ENCODE results near the gene H2BK1.

Gene H2BK1

GRCh38 chr7:151245360-151246101 is 35.2 kb upstream of the H2BK1 start:
- DNase-seq (ENCODE audit: low read depth, low spot score) = no peak

DNA sequence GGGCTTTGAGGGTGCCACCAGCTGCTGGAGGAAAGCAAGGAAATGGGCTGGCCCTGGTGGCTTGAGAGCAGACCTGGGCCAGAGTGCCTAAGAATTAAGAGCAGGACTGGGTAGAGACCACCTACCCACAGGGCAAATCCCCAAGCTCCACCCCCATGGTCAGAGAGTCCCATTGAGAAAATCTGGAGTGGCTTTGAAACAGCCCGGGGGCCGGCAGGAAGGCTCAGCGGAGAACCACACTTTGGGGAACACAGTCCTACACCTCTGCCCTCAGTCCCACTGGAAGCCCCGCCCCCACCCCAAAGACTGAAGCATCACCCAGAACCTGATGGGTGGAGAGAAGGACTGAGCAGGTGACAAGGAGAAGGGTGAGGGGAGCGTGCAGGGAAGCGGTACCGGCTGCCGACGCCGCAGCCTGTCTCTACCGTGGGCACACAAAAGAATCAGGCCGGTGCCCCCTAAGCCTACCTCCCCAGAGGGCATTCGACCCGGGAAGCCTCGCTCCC is 34.6 kb upstream of the H2BK1 start:
- DNase-seq (ENCODE audit: low read depth, low spot score) = no peak

GRCh38 chr7:151244196-151244840 is 34.0 kb upstream of the H2BK1 start:
- no peak for DNase-seq (ENCODE audit: low read depth, low spot score)

GRCh38 chr7:151243408-151244195 is 33.3 kb upstream of the H2BK1 start:
- DNase-seq (ENCODE audit: low read depth, low spot score) = no peak

- no peak for DNase-seq (ENCODE audit: low read depth, low spot score)
Measured at GRCh38 chr7:151243045-151243349, 32.7 kb upstream of the H2BK1 start.

DNA sequence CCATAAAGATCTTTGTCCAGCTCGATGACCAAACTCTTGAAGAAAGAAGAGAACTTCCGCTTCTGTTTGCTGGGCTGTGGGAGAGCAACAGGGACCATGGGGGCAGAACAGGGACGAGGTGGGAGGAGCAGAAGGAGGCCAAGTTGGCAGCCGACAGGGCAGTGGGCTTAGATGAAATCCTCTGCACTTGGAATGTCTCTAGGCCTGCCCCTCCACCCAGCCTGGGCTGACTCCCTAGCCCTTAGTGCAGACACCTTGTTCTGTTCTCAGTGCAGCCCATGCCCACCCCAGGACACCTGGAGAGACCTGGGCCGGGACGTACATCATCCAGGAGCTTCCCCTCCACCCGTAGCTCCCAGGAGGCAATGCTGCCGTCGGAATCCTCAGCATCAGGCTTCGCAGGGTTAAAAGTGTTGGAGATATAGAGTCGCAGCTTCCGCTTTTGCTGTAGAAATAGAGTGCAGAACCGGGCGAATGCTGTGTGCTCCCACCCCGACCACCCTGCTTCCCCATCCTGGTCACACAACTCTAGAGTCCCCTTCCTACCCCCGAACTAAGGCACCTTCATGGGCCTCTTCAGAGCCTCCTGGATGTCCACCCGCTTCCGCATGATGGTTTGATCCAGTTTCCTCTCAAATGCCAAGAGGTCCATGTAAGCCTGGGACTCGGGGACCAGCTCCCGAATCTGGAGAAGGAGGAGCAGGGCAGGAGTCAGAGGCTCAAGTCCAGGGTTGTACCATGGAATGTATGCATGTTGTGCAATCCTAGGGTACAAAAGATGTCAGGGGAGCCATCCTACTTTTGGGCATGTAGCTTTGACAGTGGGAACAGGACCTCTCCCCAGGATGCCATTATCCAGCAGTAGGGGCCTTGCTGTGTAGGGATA is 32.1 kb upstream of the H2BK1 start:
- DNase-seq (ENCODE audit: low read depth, low spot score) = no peak

DNA sequence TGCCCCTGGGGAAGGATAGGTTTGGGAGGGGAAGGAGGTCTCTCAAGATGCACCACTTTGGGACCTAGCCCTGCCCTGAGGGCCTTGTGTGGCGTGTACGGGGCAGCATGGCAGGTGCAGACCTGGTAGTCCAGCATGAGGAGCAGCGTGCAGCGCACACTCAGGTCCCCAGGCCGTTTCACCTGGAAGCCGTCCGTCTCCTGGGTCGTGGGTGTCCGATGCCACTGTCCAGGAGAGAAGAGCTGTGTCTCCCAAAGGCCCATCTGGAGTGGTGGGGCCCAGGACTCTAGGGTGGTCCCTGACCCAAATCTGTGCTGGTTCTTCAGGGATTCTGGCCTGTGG is 31.4 kb upstream of the H2BK1 start:
- no peak for DNase-seq (ENCODE audit: low read depth, low spot score)

DNA sequence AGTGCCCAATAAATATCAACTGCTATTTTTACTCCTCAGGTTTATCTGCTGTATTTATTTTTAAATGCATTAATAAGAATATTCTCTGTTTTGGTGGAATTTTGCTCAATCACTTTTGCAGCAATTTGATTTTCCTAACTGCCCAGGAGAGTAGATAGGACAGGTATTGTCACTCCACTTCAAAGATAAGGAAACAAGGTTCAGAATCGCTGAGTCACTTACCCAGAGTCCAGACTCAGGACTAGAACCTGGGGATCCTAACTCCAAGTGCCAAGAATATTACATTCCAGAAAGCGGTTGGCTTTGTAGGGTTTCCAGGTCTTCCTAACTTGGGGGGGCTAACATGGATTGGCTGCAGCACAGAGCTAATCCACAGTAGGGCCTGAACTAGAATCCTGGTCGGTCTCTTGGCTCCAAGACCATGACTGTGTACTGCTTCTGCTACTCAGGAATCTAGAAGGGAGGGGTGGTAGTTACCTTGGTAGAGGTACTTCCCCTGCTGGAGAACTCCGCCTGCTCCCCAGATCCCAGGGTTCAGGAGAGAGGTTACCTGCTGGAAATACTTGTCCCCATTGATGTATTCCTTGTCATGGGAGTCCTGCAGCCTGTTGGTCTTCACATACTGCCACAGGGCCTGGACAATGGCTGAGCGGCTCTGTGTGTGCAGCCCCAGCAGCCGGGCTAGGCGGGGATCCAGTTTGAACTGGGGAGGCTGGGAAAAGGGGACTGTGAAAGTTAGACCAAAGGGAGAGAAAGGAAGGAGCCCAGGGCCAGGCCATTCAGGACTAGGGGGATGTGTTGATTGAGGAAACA is 30.9 kb upstream of the H2BK1 start:
- no peak for DNase-seq (ENCODE audit: low read depth, low spot score)

GRCh38 chr7:151240536-151240935 is 30.2 kb upstream of the H2BK1 start:
- no peak for DNase-seq (ENCODE audit: low read depth, low spot score)

GRCh38 chr7:151239837-151240459 is 29.7 kb upstream of the H2BK1 start:
- no peak for DNase-seq (ENCODE audit: low read depth, low spot score)

- no peak for DNase-seq (ENCODE audit: low read depth, low spot score)
Measured at GRCh38 chr7:151238924-151239836, 28.9 kb upstream of the H2BK1 start.

DNA sequence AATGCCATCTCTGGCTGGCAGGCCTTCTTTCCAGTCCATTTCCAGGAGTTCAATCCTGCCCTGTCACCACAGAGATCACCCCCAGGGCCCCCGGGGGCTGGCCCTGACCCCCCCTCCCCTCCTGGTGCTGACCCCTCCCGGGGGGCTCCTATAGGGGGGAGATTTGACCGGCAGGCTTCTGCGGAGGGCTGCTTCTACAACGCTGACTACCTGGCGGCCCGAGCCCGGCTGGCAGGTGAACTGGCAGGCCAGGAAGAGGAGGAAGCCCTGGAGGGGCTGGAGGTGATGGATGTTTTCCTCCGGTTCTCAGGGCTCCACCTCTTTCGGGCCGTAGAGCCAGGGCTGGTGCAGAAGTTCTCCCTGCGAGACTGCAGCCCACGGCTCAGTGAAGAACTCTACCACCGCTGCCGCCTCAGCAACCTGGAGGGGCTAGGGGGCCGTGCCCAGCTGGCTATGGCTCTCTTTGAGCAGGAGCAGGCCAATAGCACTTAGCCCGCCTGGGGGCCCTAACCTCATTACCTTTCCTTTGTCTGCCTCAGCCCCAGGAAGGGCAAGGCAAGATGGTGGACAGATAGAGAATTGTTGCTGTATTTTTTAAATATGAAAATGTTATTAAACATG is 28.0 kb upstream of the H2BK1 start:
- DNase-seq (ENCODE audit: low read depth, low spot score) = no peak

DNA sequence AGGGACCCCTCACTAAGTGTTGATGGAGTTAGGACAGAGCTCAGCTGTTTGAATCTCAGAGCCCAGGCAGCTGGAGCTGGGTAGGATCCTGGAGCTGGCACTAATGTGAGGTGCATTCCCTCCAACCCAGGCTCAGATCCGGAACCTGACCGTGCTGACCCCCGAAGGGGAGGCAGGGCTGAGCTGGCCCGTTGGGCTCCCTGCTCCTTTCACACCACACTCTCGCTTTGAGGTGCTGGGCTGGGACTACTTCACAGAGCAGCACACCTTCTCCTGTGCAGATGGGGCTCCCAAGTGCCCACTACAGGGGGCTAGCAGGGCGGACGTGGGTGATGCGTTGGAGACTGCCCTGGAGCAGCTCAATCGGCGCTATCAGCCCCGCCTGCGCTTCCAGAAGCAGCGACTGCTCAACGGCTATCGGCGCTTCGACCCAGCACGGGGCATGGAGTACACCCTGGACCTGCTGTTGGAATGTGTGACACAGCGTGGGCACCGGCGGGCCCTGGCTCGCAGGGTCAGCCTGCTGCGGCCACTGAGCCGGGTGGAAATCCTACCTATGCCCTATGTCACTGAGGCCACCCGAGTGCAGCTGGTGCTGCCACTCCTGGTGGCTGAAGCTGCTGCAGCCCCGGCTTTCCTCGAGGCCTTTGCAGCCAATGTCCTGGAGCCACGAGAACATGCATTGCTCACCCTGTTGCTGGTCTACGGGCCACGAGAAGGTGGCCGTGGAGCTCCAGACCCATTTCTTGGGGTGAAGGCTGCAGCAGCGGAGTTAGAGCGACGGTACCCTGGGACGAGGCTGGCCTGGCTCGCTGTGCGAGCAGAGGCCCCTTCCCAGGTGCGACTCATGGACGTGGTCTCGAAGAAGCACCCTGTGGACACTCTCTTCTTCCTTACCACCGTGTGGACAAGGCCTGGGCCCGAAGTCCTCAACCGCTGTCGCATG is 27.2 kb upstream of the H2BK1 start:
- DNase-seq (ENCODE audit: low read depth, low spot score) = no peak

GRCh38 chr7:151236406-151236805 is 26.1 kb upstream of the H2BK1 start:
- no peak for DNase-seq (ENCODE audit: low read depth, low spot score)

DNA sequence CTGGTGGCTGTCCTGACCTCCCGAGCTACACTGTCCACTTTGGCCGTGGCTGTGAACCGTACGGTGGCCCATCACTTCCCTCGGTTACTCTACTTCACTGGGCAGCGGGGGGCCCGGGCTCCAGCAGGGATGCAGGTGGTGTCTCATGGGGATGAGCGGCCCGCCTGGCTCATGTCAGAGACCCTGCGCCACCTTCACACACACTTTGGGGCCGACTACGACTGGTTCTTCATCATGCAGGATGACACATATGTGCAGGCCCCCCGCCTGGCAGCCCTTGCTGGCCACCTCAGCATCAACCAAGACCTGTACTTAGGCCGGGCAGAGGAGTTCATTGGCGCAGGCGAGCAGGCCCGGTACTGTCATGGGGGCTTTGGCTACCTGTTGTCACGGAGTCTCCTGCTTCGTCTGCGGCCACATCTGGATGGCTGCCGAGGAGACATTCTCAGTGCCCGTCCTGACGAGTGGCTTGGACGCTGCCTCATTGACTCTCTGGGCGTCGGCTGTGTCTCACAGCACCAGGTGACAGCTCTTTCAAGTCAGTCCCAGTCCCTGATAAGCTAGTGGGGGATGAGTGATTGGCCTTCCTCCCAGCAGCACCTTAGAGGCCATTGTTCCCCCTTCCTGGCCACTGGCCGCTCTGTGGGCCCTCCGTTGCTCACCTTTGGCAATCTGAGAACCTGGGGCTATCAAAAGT is 25.0 kb upstream of the H2BK1 start:
- DNase-seq (ENCODE audit: low read depth, low spot score) = no peak

DNA sequence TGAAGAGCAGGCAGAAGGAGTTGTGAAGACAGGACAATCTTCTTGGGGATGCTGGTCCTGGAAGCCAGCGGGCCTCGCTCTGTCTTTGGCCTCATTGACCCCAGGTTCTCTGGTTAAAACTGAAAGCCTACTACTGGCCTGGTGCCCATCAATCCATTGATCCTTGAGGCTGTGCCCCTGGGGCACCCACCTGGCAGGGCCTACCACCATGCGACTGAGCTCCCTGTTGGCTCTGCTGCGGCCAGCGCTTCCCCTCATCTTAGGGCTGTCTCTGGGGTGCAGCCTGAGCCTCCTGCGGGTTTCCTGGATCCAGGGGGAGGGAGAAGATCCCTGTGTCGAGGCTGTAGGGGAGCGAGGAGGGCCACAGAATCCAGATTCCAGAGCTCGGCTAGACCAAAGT is 23.5 kb upstream of the H2BK1 start:
- DNase-seq (ENCODE audit: low read depth, low spot score) = no peak
